Measurements from ENCODE around the gene ZNF492.
"Not testable (repeated sequence)": the region's sequence is repeated elsewhere in the genome, so short reads cannot be mapped to it uniquely, and the experiment has no call there.

The ZNF492 gene

GRCh38 chr19:22633706-22634449 lies at the start of gene ZNF492:
TSS of gene ZNF492 (plus strand) at chr19:22634324. CDS start at chr19:22653400, 19,076 bp downstream.
- DNase-seq = peak; percentile 96

GRCh38 chr19:22595422-22595821 lies 38.7 kb upstream of the ZNF492 start:
- no peak for DNase-seq

- DNase-seq = no peak
These were observed 38.2 kb upstream of the ZNF492 start for GRCh38 chr19:22595918-22596341.

GRCh38 chr19:22600690-22601648 lies 33.2 kb upstream of the ZNF492 start:
- no peak for DNase-seq

- DNase-seq = no peak
These were observed 32.1 kb upstream of the ZNF492 start for GRCh38 chr19:22601906-22602630.

- no peak for DNase-seq
These were observed 31.4 kb upstream of the ZNF492 start for GRCh38 chr19:22602631-22603272.

GRCh38 chr19:22603518-22604440 lies 30.3 kb upstream of the ZNF492 start:
- no peak for DNase-seq

- no peak for DNase-seq
These were observed 29.4 kb upstream of the ZNF492 start for GRCh38 chr19:22604571-22605274.

- DNase-seq = no peak
These were observed 28.6 kb upstream of the ZNF492 start for GRCh38 chr19:22605275-22606211.

GRCh38 chr19:22606212-22606553 lies 27.9 kb upstream of the ZNF492 start:
- DNase-seq = no peak

- no peak for DNase-seq
These were observed 27.0 kb upstream of the ZNF492 start for GRCh38 chr19:22606954-22607652.

- DNase-seq = no peak
These were observed 26.3 kb upstream of the ZNF492 start for GRCh38 chr19:22607653-22608430.

GRCh38 chr19:22608441-22608840 lies 25.7 kb upstream of the ZNF492 start:
- no peak for DNase-seq

GRCh38 chr19:22609630-22610029 lies 24.5 kb upstream of the ZNF492 start:
- no peak for DNase-seq

GRCh38 chr19:22610121-22610520 lies 24.0 kb upstream of the ZNF492 start:
- DNase-seq = no peak

GRCh38 chr19:22612316-22612715 lies 21.8 kb upstream of the ZNF492 start:
- no peak for DNase-seq

GRCh38 chr19:22616659-22617058 lies 17.5 kb upstream of the ZNF492 start:
- no peak for DNase-seq

- DNase-seq = not testable (repeated sequence)
These were observed 16.9 kb upstream of the ZNF492 start for GRCh38 chr19:22617181-22617580.

All from fibroblast of skin of right biceps (primary cell).